Mesothelial cell of epicardium (in vitro differentiated cells): Measurements from ENCODE around the gene SLC9A6. TPM values are rescaled to one million over a fixed set of nuclear protein-coding genes. Genes with fewer than 3 reads are reported as not detected.

Experiments used
- DNase-seq, 2 experiments: peaks; one replicate each; pipeline ENCODE4 v3.0.0; 2021; ENCODE audit warnings: low spot score in 2 of 2; ENCODE audit not compliant: unreplicated experiment in 2 of 2
- H3K27ac Mint-ChIP-seq: 2 replicates; pipeline ENCODE4 v1.8.0; 2021; ENCODE audit warnings: mixed read lengths
- H3K27me3 Mint-ChIP-seq: 2 replicates; pipeline ENCODE4 v1.8.0; 2021; ENCODE audit warnings: low read depth, mixed read lengths
- H3K36me3 Mint-ChIP-seq: 2 replicates; pipeline ENCODE4 v1.8.0; 2021; ENCODE audit warnings: mixed read lengths
- H3K4me1 Mint-ChIP-seq: 2 replicates; pipeline ENCODE4 v1.8.0; 2021; ENCODE audit warnings: mixed read lengths
- H3K4me3 Mint-ChIP-seq: 2 replicates; pipeline ENCODE4 v1.8.0; 2021; ENCODE audit warnings: mild to moderate bottlenecking, moderate library complexity, mixed read lengths
- H3K9me3 Mint-ChIP-seq: 2 replicates; pipeline ENCODE4 v1.8.0; 2021; ENCODE audit warnings: mixed read lengths
- total RNA-seq: library from RNA; stranded (reverse); gene quantifications from 3 replicates; pipeline ENCODE4 v1.2.1, GENCODE V29; 2021
- TF ChIP-seq, protein P1 (sequence below): fragments of 200-600 bp; sonication (generic); IDR thresholded peaks from one replicate; pipeline ENCODE4 v1.5.0; 2021; ENCODE audit warnings: antibody characterized with exemption; ENCODE audit not compliant: unreplicated experiment

Gene SLC9A6
- total RNA-seq, 1 donor from 2014 or later = 14.1 TPM

DNA sequence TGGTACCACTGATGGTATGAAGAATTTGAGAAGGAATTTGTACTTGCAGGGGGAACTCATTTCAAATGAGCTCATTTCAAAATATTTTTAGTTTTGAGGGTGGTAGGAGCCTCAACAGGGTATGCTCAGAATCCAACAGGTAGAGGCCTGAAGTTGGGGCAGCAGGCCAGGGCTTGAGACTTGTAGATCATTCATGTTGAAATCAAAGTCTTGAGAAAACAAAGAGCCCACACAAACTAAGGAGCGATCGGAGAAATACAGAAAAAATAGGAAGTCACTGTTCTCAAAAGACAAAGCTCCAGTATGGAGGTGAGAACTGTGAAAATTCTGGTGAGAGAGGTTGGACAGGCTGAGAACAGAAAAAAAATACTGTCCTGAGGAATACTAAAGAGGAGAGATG is 979 bp upstream of the SLC9A6 start:
- peaks cover 13% of the 10 kb centered on the region for H3K9me3 Mint-ChIP-seq
- TF ChIP-seq, protein P1, sequence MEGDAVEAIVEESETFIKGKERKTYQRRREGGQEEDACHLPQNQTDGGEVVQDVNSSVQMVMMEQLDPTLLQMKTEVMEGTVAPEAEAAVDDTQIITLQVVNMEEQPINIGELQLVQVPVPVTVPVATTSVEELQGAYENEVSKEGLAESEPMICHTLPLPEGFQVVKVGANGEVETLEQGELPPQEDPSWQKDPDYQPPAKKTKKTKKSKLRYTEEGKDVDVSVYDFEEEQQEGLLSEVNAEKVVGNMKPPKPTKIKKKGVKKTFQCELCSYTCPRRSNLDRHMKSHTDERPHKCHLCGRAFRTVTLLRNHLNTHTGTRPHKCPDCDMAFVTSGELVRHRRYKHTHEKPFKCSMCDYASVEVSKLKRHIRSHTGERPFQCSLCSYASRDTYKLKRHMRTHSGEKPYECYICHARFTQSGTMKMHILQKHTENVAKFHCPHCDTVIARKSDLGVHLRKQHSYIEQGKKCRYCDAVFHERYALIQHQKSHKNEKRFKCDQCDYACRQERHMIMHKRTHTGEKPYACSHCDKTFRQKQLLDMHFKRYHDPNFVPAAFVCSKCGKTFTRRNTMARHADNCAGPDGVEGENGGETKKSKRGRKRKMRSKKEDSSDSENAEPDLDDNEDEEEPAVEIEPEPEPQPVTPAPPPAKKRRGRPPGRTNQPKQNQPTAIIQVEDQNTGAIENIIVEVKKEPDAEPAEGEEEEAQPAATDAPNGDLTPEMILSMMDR = no peak
- peak overlapping the region; percentile 81 for H3K4me3 Mint-ChIP-seq
- peaks cover 27% of the 10 kb centered on the region for H3K4me1 Mint-ChIP-seq
- H3K36me3 Mint-ChIP-seq = no peaks in the 10 kb centered on the region
- H3K27me3 Mint-ChIP-seq = no peaks in the 10 kb centered on the region
- DNase-seq = no peak
- peak overlapping the region; percentile 91 for H3K27ac Mint-ChIP-seq

DNA sequence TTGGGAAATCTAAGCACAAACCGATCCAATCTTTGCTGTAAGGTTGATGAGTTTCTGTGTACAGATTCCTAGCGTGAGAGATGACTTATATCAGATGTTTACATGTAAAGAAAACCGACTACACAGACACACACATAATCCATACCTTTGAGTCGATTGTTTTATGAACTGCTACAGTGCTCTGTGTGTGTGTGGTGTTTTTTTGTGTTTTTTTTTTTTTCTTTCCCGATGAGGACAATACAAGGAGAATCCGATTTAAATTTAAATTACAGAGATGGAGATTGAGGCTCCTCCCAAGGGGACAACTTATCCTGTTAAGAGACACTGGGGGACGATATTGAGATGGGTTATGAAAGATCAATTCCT is 461 bp upstream of the SLC9A6 start:
- Mint-ChIP-seq H3K27ac (peak overlapping the region; percentile 91), H3K4me1 (peaks cover 27% of the 10 kb centered on the region), H3K9me3 (peaks cover 13% of the 10 kb centered on the region), H3K4me3 (peak overlapping the region; percentile 81), H3K27me3 (no peaks in the 10 kb centered on the region), H3K36me3 (no peaks in the 10 kb centered on the region)
- DNase-seq = no peak
- TF ChIP-seq, protein P1 = no peak

DNA sequence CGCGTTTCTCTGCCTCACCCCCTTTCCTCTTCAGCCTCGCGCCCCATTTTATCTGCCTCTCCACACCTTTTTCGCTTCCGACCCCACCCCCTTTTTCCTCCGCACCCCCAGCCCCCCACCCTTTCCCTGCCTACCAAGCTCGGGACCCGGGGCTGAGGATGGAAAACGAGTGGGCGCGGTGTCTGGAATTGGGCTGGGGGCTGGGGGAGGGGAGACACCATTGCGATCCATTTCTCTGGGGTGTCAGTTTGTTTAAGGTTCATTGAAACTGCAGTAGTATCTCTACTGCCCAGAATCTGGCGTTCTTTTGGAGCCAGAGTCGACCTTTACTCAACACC is 707 bp downstream of the SLC9A6 start:
- H3K27ac Mint-ChIP-seq = peak overlapping the region; percentile 81
- H3K4me3 Mint-ChIP-seq = peak overlapping the region; percentile 82
- peaks cover 27% of the 10 kb centered on the region for H3K4me1 Mint-ChIP-seq
- DNase-seq = no peak
- H3K9me3 Mint-ChIP-seq = peaks cover 17% of the 10 kb centered on the region
- no peaks in the 10 kb centered on the region for H3K27me3 Mint-ChIP-seq
- TF ChIP-seq, protein P1 = no peak
- peaks cover 2% of the 10 kb centered on the region for H3K36me3 Mint-ChIP-seq

DNA sequence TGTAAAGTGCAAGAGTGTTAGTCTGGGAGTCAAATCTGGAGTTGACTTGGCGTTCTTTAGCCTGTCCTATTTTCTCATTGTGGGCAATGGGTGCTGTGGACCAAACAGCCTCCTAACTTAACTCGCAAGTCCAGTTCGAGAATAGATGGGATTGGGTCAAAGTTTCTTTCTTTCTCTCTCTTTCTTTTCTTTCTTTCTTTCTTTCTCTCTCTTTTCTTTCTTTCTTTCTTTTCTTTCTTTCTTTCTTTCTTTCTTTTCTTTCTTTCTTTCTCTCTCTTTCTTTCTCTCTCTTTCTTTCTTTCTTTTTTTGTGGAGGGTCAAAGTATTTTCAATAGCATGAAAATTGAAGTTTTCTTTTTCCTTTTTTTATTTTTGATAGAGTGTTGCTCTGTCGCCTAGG is 3.0 kb downstream of the SLC9A6 start:
- Mint-ChIP-seq H3K27ac (no peak overlapping the region), H3K4me1 (peaks cover 22% of the 10 kb centered on the region), H3K36me3 (peaks cover 7% of the 10 kb centered on the region), H3K27me3 (no peaks in the 10 kb centered on the region), H3K4me3 (no peak overlapping the region), H3K9me3 (peaks cover 28% of the 10 kb centered on the region)
- TF ChIP-seq, protein P1 = no peak
- no peak for DNase-seq

DNA sequence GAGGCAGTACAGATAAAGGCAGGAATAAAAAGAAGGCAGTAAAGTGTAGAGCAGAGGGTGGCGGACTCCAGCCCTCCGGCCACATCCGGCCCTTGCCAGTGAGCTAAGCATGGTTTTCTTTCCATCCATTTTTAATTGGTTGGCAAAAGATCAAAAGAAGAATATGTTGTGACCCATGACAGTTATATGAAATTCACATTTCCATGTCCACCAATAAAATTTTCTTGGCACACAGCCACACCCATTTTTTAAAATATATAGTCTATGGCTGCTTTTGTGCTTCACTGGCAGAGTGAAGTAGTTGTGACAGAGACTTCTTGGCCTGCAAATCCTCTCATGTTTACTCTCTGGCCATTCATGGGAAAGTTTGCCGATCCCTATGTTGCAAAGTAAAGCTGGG is 29.8 kb downstream of the SLC9A6 start:
- Mint-ChIP-seq H3K36me3 (peaks cover 19% of the 10 kb centered on the region), H3K4me1 (no peaks in the 10 kb centered on the region), H3K27ac (peak overlapping the region; percentile 15), H3K4me3 (no peak overlapping the region), H3K27me3 (no peaks in the 10 kb centered on the region), H3K9me3 (peaks cover 40% of the 10 kb centered on the region)
- TF ChIP-seq, protein P1 = no peak
- no peak for DNase-seq

DNA sequence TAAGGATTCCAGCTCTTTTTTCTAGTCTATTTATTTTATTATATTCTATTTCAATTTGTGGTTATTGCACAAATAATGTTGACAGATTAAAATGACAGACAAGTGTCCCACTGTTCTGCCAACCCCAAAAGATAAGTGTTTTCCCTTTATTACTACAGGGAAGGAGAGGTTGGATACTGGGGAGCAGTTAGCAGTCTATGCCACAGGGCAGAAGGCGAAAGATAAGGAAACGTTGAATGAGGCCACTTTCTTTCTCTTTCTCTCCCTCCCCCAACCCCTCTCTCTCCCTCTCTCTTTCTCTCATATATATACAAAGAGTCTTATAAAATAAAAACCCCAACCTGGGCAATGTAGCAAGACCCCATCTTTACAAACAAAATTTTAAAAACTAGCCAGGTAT is 31.6 kb downstream of the SLC9A6 start:
- peaks cover 48% of the 10 kb centered on the region for H3K9me3 Mint-ChIP-seq
- H3K4me1 Mint-ChIP-seq = no peaks in the 10 kb centered on the region
- H3K27me3 Mint-ChIP-seq = no peaks in the 10 kb centered on the region
- TF ChIP-seq, protein P1 = no peak
- DNase-seq = no peak
- peaks cover 23% of the 10 kb centered on the region for H3K36me3 Mint-ChIP-seq
- no peak overlapping the region for H3K4me3 Mint-ChIP-seq
- no peak overlapping the region for H3K27ac Mint-ChIP-seq
